Tongue (tissue), 2 donors: Measurements from ENCODE around the gene FOXL3. TPM values are rescaled to one million over a fixed set of nuclear protein-coding genes. Genes with fewer than 3 reads are reported as not detected.
A peak's percentile ranks its signal among the peaks of the same experiment; 100 is the strongest.
"Not testable (repeated sequence)": the region's sequence is repeated elsewhere in the genome, so short reads cannot be mapped to it uniquely, and the experiment has no call there.

Experiments
- DNase-seq: peaks from one replicate; pipeline ENCODE4 v3.0.0-alpha.2; 2015
- total RNA-seq: library from RNA; depleted of rRNA; stranded (reverse); fragments of >200 nt; gene quantifications from one replicate; pipeline ENCODE4 v1.2.3, GENCODE V29; 2014

FOXL3 gene
- total RNA-seq, 1 donor from 2014 or later: not detected

DNA sequence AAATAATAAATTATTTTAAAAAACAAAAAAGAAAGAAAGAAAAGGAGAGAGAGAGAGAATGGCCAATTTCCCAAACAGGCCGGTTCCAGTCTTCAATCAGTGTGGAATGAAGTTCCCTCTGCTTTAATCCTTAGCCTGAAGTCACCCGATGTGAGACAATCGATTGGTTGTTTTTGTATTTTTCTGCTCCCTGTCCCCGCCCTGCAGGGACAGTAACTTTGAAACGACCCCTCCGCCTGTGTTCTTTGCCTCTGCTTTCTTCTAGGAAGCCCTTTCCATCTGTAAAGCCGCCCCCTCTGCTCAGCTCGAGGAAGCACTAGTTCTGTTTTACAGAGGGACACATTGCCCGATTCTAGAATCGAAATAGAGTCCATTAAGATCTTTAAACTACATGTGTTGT, 33.4 kb downstream of the FOXL3 start:
- DNase-seq: peak; percentile 38

DNA sequence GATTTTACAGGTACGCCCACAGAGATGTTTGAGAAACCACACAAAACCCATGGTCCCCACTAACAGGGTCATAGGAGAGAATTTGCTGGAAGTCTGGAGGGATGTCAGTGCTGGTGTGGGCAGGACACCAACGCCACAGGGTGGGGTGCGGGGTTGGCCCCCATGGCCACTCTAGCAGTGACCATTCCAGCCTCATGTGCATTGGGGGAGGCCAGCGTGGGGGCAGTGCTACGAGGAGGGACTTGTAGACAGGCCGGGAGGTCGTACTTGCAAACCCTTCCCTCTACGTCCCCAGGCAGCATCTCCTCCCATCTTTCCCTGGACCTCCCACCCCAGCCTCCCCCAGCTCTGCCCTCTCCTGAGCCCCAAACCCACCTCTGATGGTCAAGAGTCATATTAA, 34.0 kb downstream of the FOXL3 start:
- no peak for DNase-seq

DNA sequence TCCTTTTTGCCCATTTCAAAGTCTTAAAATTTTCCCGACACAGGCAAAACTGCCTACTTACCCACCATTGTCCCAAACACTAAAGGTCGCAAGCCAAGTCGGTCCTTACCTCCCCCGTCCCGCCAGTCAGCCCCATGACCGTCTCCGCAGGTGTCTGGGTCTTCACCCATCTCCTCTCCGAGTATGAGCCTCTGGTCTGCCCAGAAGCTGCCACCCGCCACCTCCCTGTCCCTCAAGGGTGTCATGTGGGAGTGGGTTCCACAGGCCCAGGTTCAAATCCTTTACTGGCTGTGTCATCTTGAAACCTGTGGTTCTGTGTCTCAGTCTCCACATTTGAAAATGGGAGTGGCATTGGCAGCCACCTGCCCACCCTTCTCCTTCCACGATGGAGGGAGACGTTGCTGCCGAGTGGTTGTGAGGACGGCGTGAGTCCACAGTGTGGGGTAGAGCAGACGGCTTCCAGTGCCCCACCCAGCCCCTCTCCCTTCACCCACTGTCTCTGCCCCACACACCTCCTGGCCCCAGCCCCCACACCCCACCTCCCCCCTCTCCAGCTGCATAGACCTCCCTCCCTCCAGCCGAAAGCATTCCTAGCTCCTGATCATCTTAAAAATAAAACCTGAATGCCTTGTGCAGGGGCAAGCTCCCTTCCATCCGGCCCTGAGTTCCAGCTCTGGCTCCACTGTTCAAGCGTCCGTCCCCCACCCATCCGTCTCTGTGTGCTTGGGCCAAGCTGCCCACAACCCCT, 35.3 kb downstream of the FOXL3 start:
- DNase-seq: no peak

DNA sequence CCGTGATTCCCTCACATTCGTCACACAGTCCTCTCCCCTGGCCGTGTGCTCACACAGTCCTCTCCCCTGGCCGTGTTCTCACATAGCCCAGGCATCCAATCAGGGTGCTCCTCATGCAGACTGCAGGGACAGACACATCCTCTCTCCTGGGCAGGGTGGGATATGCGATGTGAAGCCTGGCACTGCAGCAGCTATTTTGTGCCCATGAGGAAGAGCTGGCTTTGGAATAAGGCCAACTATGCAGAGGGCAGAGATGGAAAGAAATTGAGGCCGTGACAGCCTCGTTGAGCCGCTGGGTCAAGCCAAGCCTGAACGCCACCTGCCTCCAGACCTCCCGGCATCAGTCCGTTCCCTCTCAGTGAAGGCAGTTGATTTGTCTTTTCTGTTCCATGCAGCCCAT, 35.8 kb downstream of the FOXL3 start:
- no peak for DNase-seq

DNA sequence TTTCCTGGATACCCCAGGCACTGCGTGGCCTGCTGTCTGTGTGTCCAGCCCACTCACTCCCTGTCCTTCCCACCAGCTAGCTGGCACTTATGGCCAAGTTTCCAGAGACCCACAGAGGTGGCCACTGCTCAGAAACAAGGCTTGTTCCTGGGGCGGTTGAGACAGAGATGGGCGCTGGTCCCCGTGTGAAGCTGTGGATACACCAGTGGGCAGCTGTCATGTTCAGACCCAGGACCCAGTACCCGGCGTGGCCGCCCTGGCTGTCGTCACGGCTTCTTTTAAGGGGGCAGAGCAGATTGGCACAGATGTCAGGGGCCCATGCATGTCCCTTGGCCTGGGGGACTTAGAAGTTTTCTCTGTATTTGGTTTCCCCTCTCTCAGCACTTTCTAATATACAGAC, 36.3 kb downstream of the FOXL3 start:
- DNase-seq: no peak

DNA sequence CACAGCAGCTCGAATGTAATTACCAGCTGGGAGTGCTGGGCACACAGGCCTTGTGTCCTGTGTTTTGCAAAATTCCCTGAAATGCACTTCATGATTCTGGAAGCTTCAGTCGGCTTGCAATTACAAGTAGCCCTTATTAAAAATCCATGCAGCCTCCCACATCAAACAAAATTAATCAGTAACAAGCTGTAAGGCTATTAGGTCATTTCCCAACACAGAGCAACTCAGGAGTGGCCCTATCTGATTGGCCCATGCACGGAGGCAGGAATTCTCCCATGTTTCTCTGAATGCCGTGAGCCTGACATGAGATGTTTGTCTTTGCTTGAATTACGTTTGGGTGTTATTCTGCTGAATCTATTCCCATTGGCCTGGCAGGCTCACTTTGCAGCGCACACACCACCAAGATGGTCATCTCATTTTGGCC, 36.9 kb downstream of the FOXL3 start:
- no peak for DNase-seq

DNA sequence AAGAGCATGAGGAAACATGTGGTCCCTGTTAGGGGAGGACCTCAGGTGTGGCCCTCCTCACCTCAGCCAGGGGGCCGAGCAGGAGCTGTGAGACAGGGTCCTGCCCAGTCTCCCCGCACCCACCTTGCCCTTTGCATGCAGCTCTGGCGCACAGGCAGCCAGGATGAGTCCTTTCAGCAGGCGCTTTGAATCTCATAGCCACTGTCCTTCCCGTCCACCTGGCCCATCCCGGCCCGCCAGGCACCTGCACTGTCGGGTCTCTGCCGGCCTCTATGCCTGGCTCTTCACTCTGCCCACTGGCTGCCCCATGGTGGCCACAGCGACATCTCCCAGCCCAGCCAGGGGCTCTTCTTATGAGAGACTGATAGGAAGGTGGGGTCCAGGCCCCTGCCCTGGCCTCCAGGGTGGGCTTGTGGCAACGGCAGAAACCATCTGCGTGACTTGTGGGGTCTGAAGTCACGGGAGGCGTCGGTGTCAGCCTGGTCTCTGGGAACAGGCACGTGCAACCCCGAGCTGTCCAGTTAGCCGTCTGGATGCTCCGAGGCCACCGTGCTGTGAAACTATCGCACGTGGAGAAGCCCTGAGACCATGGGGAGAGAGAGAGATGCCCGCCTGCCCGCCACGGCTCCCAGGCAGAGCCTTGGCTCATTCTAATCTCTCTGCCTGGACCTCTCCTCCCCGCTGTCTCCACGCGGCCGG, 37.4 kb downstream of the FOXL3 start:
- no peak for DNase-seq

DNA sequence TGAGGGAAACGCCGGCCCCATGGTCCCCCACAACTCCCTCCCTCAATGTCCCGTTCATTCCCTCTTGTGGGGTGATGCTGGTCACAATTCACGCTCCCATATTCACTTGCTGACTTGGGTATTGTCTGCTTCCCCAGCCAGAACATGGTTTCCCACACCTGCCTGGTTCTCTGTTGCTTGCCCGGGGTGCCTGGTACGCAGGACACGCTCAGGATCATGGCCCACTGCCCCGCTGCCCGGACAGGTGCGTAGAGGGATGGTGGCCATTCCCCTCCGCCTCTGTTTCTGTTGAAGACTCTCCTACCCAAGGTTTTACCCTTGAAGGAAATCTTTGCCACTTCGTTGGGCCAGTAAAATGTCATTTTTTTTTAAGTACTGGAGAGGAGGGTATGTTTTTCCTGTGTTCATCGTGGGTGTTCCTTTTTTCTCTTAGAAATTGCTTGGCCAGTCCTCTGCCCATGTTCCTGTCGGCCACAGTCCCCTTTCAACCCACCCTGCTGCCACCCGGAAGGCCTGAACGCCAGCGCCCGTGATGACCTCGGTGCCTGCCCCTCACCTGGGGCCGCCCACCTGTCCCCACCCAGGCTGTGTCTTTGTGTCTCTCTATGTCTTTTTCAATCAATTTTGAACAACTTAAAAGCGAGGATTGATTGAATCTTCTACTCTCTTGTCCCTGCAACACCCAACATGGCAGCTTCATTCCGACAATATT, 38.2 kb downstream of the FOXL3 start:
- no peak for DNase-seq

DNA sequence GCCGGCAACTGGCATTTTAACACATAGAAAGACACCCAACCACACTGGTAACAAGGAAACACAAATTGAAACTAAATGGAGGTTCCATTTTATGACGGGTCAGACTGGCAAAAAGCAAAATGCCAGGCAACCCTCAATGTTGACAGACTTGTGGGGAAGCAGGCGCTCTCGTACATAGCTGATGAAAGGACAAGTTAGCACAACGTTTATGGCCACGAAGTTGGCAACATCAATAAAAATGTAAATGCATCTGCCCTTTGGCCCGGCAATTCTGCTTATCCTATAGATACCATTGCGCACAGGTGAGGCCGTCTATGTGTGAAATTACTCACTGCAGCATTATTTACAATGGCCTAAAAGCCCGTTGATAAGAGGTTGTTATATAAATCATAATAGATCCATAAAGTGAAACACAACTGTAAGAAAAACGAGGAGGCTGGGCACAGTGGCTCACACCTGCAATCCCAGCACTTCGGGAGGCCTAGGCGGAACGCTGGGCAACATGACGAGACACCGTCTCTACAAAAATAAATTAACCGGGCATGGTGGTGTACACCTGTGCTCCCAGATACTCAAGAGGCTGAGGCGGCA, 39.8 kb downstream of the FOXL3 start:
- DNase-seq: no peak

DNA sequence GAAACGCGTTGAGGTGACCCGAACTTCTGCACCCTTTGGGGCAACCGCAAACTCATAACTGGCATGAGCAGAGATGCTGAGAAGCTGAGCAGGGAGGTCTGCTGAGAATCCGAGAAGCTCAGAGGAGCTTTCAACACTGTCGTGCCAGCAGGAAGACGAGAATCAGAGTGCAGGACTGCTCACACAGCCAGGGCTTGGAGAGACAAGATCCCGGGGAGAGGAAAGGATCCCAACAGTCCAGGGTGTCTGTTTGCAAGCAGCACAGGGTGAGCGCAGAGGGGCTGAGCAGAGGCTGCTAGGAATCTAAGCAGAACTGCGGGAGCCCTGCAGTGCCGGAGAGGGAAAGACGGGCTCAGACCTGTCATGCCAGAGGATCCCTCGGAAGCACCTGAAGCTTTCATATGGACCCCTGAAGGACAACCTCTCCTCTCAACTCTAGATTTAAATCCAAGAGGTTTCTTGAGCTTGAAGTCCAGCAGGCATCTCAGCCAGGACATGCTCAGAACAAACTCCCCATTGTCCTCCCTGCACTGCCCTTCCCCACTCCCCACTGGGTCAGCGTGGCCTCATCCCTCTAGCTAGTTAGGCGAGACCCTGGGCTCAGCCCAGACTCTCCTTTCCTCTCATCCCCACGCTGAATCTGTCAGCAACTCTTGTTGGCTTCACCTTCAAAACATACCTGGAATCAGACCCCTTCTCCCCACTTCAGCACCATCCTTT, 40.7 kb downstream of the FOXL3 start:
- no peak for DNase-seq

DNA sequence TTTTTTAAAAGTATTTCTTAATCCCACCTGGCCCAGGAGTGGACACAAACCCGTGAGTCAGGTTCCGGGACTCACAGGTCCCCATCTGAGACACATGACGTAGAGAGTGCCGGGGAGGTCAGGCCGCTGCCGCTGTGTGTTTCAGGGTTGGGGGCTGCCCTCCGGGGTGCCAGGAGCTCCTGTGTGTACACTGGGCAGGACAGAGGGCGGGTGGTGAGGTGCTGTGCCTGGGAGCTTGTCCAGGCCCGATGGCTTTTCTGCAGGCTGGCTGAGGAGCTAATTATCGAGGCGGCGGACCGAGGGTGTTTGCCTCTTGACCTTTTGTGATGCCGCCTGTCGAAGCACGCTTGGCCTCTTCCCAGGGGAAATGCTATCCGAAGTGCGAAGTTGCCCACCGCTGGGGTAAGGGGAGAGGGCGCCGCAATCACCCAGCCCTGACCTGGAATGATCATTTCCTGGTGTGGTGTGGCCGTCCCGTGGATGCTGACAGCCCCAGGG, 42.1 kb downstream of the FOXL3 start:
- no peak for DNase-seq

DNA sequence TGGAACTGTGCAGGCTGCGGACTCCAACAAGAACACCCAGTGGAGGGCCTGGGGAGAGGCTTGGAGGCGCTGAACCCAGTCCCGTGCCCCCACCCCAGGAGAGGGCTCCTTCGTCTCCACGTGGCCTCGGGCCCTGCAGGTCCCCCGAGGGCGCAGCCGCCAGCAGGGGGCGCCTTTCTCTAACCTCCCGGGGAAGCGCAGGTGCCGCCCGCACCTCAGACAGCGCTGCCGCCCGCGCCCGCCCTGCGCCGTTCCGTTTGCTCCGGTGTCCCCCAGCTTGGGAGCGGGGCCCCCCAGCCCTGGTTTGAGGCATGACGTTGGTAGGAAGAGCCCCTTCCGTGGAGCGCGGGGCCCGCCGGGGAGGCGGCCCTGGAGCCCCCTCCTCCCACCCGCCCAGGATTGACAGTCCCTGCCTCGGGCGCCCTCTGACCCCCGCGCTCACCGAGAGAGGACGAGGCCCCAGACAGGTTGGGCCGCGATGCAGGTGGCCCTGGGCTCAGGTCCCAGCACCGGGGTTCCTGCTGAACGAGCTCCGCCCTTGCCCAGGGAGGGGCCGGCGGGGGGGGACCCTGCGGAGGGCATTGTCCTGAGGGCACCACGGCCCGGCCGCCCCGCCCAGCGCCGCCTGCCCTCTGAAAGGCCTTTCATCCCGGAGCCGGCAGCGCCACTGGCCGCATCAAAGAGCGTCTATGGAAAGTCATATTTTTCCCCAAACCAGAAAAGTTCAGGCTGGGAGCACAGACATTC, 42.8 kb downstream of the FOXL3 start:
- peak; percentile 89 for DNase-seq

DNA sequence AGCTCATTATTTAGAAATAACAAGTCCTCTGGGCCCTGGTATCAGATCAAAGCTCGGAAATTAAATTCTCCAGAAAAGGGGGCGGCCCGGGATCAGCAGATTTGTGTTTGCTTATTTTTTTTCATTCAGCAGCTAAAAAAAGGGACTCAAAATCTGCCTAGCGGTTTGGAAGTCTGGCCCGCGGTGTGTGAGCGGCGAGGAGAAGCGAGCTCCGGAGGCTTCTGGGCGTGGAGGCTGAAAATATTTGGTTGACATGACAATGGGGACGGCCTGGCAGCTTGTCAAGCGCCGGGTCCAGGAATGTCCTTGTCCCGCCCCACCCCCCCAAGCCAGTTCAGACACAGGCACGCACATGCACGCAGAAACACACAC, 43.4 kb downstream of the FOXL3 start:
- peak; percentile 96 for DNase-seq

DNA sequence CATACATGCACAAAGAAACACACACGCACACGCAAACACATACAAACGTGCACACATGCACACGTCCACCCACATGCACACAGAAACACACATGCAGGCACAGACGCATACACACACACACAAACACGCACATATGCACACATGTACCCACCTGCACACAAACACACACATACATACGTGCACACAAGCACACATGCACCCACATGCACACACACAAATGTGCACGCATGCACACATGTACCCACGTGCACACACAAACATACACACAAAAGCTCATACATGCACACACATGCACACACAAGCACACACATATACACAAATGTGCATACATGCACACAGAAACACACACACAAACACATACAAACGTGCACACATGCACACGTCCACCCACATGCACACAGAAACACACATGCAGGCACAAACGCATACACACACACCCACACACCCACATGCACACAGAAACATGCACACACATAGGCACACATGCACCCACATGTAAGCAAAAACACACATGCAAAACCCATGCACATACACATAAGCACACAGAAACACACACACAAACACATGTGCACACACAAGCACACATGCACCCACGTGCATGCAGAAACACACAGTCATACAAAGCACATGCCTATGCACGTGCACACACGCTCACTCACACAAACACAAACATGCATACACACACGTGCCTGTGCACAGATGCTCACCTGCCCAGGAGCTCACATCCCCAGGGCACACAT, 44.8 kb downstream of the FOXL3 start:
- no peak for DNase-seq

DNA sequence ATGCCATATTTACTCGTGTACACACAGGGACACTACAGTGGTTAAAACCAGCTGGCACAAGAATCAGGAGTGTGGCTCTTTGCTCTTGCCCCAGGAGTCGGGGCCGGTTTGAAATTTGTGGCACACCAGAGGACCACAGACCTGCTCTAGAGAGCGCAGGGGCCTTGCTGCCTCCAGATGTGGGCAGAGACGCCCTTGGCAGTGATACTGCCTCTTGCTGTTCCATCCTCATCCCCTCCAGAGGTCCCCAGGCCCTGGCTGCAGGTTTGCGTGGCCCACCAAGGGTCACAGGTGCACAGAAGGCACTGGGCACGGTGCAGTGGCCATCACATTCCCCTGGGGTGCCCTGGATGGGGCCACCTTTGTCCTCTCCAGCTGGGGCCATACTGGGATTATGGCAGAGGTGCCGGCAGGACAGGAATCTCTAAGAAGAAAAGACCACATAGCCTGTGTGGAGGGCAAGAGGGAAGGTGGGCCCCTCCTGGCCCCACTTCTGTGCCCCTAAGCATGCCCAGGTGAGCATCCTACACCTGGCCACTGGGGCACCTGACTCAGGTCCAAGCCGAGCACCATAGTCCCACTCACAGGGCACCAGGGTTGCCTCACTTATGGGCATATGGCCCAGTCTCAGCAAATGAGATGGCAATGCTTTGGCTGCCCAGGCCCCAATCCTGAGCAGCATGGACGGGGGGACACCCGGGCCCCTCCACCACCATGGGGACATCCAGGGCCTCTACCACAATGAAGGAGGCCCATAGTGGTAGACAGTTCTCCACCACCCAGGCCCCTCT, 45.6 kb downstream of the FOXL3 start:
- DNase-seq: no peak

DNA sequence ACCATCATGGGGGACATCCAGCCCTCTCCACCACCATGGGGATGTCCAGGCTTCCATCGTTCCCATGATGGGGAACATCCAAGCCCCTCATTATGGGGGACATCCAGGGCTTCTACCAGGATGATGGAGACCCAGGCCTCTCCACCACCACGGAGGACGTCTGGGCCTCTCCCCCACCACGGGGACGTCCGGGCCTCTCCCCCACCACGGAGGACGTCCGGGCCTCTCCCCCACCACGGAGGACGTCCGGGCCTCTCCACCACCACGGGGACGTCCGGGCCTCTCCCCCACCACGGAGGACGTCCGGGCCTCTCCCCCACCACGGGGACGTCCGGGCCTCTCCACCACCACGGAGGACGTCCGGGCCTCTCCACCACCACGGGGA, 46.2 kb downstream of the FOXL3 start:
- DNase-seq: not testable (repeated sequence)

DNA sequence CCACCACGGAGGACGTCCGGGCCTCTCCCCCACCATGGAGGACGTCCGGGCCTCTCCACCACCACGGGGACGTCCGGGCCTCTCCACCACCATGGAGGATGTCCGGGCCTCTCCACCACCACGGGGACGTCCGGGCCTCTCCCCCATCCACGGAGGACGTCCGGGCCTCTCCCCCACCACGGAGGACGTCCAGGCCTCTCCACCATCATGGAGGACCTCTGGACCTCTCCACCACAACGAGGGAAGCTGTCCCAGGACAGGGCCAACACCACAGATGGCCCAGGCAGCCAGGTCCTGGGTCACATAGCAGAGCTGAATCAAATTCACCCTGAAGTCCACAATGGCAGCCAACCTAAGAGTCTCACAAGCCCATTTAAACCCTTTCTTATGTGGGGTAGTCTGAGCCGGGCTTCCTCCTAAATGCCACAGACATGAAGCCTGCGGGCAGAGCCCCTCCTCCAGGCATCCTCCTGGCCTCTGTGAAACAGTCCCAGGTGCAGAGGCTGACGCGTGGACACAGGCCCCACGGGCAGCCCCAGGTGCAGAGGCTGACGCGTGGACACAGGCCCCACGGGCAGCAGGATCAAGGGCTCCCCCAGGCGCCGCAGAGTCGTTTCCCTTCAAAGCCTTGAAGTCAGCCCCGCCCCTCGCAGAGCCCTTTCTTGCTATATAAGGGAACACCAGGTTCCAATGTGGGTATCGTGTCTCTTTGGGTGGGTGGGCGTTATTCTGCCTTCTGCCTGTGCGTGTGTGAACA, 47.0 kb downstream of the FOXL3 start:
- DNase-seq: no peak

DNA sequence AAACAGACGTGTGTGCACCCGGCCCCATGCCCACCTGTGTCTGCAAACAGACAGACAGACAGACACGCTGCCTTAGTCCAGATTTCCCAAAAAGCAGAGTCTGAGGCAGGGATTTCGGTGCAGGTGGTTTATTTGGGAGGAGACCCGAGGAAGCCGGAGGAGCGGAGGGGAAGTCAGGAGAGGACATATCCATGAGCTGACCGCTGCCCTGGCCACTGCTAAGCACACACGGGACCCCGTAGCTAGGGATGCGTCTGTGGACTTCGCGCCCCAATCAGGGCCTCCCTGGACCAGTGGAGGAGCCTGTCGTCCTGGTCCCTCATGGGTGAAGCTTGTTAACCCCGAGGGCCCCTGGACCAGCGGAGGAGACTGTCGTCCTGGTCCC, 47.6 kb downstream of the FOXL3 start:
- no peak for DNase-seq
